ACC112 (cell line): ENCODE measurements around the gene ITGB2.

Experiments
- H2AFZ ChIP-seq: fragments of 200-600 bp; sonication (generic); one replicate; pipeline ENCODE4 v1.6.0; 2017; ENCODE audit warnings: antibody characterized with exemption, low read length; ENCODE audit not compliant: unreplicated experiment
- H3K27ac ChIP-seq: fragments of 200-600 bp; sonication (generic); 2 replicates; pipeline ENCODE4 v1.5.1; 2014; ENCODE audit warnings: low read depth, mild to moderate bottlenecking, antibody characterized with exemption, low read length, moderate library complexity
- H3K27me3 ChIP-seq: fragments of 200-600 bp; sonication (generic); 2 replicates; pipeline ENCODE4 v1.6.1; 2014; ENCODE audit warnings: mild to moderate bottlenecking, antibody characterized with exemption, low read length, moderate library complexity, mixed read lengths; ENCODE audit not compliant: insufficient read depth
- H3K36me3 ChIP-seq: fragments of 200-600 bp; sonication (generic); 2 replicates; pipeline ENCODE4 v1.6.1; 2016; ENCODE audit warnings: mild to moderate bottlenecking, antibody characterized with exemption, low read length, moderate library complexity, mixed read lengths; ENCODE audit not compliant: insufficient read depth
- H3K4me1 ChIP-seq: fragments of 200-600 bp; sonication (generic); one replicate; pipeline ENCODE4 v1.6.1; 2016; ENCODE audit warnings: low read length, mixed read lengths; ENCODE audit not compliant: insufficient read depth, unreplicated experiment, control insufficient read depth
- H3K4me3 ChIP-seq: fragments of 200-600 bp; sonication (generic); 2 replicates; pipeline ENCODE4 v1.5.1; 2014; ENCODE audit warnings: mild to moderate bottlenecking, low read depth, low read length
- H3K79me2 ChIP-seq: fragments of 200-600 bp; sonication (generic); one replicate; pipeline ENCODE4 v1.6.0; 2016; ENCODE audit warnings: low read length; ENCODE audit not compliant: control insufficient read depth, unreplicated experiment, insufficient read depth

ITGB2 gene

DNA sequence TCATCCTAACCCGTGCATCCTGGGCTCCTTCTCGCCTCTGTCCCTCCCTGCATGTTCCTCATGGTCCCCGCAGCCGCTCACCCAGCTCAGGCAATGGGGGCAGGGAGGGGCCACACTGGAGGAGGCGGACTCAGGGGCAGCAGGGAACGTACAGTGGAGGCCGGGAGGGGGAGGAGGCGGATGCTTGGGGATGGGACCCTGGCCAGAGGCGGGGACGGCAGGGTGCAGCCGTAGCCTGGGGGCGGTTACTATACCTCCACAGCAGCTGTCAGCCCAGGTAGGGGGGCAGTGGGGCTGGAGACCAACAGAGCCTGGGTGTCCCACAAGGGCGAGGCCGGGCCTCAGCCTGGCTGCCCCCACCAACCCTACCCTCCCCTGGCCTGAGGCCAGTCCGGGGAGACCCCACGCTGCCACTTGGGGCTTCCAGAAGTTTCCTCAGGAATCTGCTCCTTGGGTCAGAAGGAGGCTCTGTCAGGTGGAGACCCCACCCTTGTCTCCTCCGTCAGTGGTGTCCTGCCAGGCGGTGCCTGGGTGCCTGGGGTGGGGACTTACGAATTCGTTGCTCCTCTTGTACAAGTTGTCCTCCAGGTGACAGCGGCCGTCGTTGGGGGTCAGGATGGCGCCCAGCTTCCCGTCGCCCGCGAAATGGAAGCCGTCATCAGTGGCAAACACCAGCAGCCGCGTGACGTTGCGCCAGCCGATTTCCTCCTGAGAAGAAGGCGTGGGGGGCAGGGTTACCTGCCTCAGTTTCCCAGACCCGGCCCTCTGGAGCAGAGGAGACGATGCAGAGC is 20.7 kb downstream of the ITGB2 start:
- no peak overlapping the region for H3K4me3 ChIP-seq
- H3K4me1 ChIP-seq: no peaks in the 10 kb centered on the region
- H2AFZ ChIP-seq: no peak overlapping the region
- peaks cover 31% of the 10 kb centered on the region for H3K27me3 ChIP-seq
- H3K36me3 ChIP-seq: no peaks in the 10 kb centered on the region
- no peak overlapping the region for H3K27ac ChIP-seq
- H3K79me2 ChIP-seq: no peaks in the 10 kb centered on the region

DNA sequence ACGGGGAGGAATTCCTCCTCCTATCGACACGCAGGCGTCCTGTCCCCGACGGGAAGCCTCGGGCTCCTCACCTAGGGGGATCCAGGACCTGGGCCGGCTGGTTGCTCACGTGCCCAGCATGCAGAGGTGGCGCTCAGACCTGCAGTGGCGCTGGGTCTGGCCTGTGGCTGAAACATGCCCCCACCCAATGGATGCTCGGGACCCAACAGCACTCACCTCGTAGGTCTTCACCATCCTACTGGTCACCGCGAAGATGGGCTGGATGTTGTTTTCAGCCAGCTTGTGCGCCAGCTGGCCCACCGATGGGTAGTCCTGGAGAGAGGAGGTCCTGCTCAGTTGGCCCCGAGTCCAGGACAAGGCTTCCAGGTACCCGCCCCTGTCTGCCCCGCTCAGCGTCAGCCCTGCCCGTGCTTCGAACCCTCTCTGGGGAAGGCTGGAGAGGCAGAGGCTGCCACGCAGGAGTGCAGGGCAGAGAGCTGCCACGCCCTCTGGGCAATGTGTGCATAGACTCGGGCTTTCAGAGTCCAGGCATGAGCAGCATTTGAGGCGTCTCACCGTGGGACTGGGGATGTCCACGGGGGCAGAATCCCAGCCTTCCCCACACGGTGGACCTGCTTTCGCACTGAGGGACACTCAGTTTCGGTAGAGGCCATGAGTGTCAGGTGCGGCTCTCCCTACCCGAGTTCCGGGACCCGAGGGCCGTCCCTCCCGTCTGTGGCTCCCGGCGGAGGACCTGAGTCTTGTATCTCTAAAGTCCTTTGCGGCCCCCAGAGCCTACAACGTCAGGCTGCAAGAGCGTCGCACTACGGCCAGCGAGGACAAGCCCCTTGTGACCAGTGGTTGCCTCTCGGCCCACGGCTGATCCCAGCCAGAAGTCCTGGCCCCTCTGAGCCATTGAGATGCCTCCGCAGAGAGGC is 21.6 kb downstream of the ITGB2 start:
- Histone ChIP-seq H3K36me3 (no peaks in the 10 kb centered on the region), H3K27me3 (peaks cover 36% of the 10 kb centered on the region), H3K4me1 (no peaks in the 10 kb centered on the region), H3K27ac (no peak overlapping the region), H3K79me2 (no peaks in the 10 kb centered on the region), H3K4me3 (no peak overlapping the region), H2AFZ (no peak overlapping the region)

- no peaks in the 10 kb centered on the region for H3K4me1 ChIP-seq
- no peaks in the 10 kb centered on the region for H3K36me3 ChIP-seq
These were observed 22.6 kb downstream of the ITGB2 start for GRCh38 chr21:44898011-44898488.

DNA sequence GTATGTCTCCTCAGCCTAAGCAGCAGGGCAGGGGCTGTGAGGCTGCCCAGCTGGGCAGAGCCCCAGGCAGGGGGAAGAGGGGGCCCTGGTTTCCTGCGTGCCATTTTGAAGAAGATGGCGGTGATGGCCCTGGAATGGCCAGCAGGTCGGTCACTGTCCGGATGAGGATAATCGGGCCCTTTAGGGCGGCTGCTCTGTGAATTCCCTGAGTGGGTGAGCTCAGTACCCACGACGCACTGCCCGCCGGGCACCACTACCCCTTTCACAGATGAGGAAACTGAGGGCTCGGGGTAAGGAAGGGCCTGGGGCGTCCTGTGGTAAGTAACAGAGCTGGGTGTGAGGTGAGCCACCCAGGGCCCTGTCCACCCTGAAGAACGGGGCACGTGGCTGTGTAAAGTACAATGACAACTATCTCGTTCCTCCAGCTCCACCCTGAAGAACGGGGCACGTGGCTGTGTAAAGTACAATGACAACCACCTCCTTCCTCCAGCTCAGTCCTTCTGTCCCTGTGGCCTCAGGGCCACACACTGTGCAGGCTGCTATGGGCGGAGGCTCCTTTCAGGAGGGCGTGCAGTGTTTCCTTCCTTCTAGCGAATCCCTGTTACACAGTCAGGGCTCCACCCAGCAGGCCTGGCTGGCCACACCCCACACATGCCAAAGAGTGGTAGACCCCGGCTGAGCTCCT is 23.2 kb downstream of the ITGB2 start:
- no peaks in the 10 kb centered on the region for H3K79me2 ChIP-seq
- no peak overlapping the region for H2AFZ ChIP-seq
- H3K36me3 ChIP-seq: no peaks in the 10 kb centered on the region
- H3K4me3 ChIP-seq: no peak overlapping the region
- no peaks in the 10 kb centered on the region for H3K4me1 ChIP-seq
- no peak overlapping the region for H3K27ac ChIP-seq
- H3K27me3 ChIP-seq: peaks cover 46% of the 10 kb centered on the region

More at GRCh38 chr21:44898011-44898488, 22.6 kb downstream of the ITGB2 start:
- Histone ChIP-seq H2AFZ (no peak overlapping the region), H3K4me3 (no peak overlapping the region), H3K79me2 (no peaks in the 10 kb centered on the region), H3K27ac (no peak overlapping the region), H3K27me3 (peaks cover 44% of the 10 kb centered on the region)

GRCh38 chr21:44896561-44897286 is 24.0 kb downstream of the ITGB2 start:
- H3K27me3 ChIP-seq: peaks cover 52% of the 10 kb centered on the region
- H3K4me3 ChIP-seq: no peak overlapping the region
- H3K79me2 ChIP-seq: no peaks in the 10 kb centered on the region
- H3K27ac ChIP-seq: no peak overlapping the region
- no peaks in the 10 kb centered on the region for H3K4me1 ChIP-seq
- no peaks in the 10 kb centered on the region for H3K36me3 ChIP-seq
- H2AFZ ChIP-seq: no peak overlapping the region

DNA sequence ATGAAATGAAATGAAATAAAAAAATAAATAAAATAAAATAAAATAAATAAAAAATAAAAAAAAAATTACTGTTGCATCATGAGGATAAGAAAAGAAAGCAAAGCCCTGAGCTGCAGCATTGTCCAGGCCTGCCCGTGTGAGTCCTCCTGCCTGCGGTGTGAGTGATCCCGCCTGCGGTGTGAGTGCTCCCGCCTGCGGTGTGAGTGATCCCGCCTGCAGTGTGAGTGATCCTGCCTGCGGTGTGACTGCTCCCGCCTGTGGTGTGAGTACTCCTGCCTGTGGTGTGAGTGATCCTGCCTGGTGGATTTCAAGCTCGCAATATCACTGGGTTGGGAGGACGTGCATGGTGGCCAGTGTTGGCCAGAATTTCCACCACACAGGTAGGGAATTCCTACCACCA is 24.8 kb downstream of the ITGB2 start:
- H3K27ac ChIP-seq: no peak overlapping the region

DNA sequence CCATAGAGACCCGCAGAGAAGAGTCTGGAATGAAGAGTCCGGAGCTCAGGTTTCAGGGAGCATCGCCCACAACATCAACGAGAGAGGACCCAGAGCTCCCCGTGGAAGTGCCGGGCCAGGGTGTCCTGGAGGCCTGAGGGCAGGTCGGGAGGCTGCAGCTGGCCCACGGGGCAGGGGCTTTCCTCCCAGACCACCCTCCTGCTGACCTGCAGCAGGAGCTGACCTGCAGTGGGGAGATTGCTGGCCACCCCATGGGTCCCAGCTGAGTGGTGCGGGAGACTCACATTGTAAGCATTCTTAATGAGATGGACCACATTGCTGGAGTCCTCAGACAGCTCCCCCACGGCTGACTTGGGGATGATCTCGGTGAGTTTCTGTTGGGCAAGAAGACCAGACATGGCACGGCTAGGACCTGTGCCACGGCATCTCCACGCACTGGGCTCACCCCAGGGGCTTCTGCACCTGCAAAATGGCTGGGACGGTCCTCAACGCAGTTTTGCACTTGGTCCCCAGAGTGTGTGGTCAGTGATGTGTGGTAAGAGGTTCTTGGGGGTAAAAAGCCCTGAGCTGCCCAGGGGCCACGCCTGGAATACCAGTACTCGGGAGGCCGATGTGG is 25.9 kb downstream of the ITGB2 start:
- Histone ChIP-seq H3K27me3 (peaks cover 62% of the 10 kb centered on the region), H3K4me1 (no peaks in the 10 kb centered on the region), H3K27ac (no peak overlapping the region), H3K4me3 (no peak overlapping the region), H3K36me3 (no peaks in the 10 kb centered on the region), H2AFZ (no peak overlapping the region), H3K79me2 (no peaks in the 10 kb centered on the region)

More for the DNA sequence above, 24.8 kb downstream of the ITGB2 start:
- Histone ChIP-seq H3K4me3 (no peak overlapping the region), H3K36me3 (no peaks in the 10 kb centered on the region), H3K27me3 (peaks cover 58% of the 10 kb centered on the region), H2AFZ (no peak overlapping the region), H3K79me2 (no peaks in the 10 kb centered on the region), H3K4me1 (no peaks in the 10 kb centered on the region)

GRCh38 chr21:44893948-44894656 is 26.6 kb downstream of the ITGB2 start:
- Histone ChIP-seq H3K4me1 (no peaks in the 10 kb centered on the region), H2AFZ (no peak overlapping the region), H3K79me2 (no peaks in the 10 kb centered on the region), H3K36me3 (no peaks in the 10 kb centered on the region), H3K4me3 (no peak overlapping the region), H3K27me3 (peaks cover 56% of the 10 kb centered on the region), H3K27ac (no peak overlapping the region)

DNA sequence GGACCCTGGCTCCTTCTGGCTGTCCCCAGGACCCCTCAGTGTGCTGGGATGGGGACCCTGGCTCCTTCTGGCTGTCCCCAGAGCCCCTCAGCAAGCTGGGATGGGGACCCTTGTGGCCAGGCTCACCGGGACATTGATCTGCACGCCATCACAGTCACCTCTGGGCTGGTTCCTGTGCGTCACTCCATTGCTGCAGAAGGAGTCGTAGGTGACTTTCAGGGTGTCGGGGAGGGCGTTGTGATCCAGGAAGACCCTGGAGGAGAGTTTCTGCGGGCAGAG is 27.5 kb downstream of the ITGB2 start:
- Histone ChIP-seq H3K36me3 (no peaks in the 10 kb centered on the region), H3K27ac (no peak overlapping the region), H2AFZ (no peak overlapping the region), H3K4me3 (no peak overlapping the region), H3K27me3 (peaks cover 48% of the 10 kb centered on the region), H3K4me1 (no peaks in the 10 kb centered on the region), H3K79me2 (no peaks in the 10 kb centered on the region)
